ENCODE results near the gene ADAM8. TPM values are rescaled to one million over a fixed set of nuclear protein-coding genes. Genes with fewer than 3 reads are reported as not detected.

Gene ADAM8
- total and polyA plus RNA-seq, 4 donors, result 4.4 to 79.2 (median 27.4) TPM

GRCh38 chr10:133315847-133316246 is 39.2 kb upstream of the ADAM8 start:
- Histone ChIP-seq H3K36me3 (ENCODE audit: control insufficient read depth in 4 of 4, insufficient read depth in 4 of 4, low read length in 4 of 4) (peaks cover 0 to 14% (median 1%) of the 10 kb centered on the region in 4 donors), H3K9ac (ENCODE audit: insufficient read depth in 1 of 2, low read length in 2 of 2) (no peak overlapping the region), H3K27me3 (ENCODE audit: control insufficient read depth in 3 of 3, insufficient read depth in 3 of 3, low read length in 2 of 3) (peaks cover 0 to 12% (median 10%) of the 10 kb centered on the region in 3 donors), H3K4me3 (no peak overlapping the region), H3K4me1 (ENCODE audit: control insufficient read depth in 5 of 5, insufficient read depth in 5 of 5, low read length in 5 of 5) (peaks cover 0 to 2% (median 0%) of the 10 kb centered on the region in 5 donors), H3K9me3 (ENCODE audit: control insufficient read depth in 4 of 4, insufficient read depth in 3 of 4, low read length in 3 of 4) (peaks cover 0 to 4% (median 0%) of the 10 kb centered on the region in 4 donors), H3K27ac (ENCODE audit: low read depth in 1 of 2, low read length in 1 of 2) (no peak overlapping the region)
- DNase-seq (no peak), ATAC-seq (ENCODE audit: insufficient read depth, low FRiP score) (no peak)
- WGBS, 2 donors, result 76 to 84% methylated on average over 5 of the region's 5 CpGs
- TF ChIP-seq CTCF (IDR thresholded peaks at IDR 0.05; ENCODE audit: control extremely low read depth, extremely low read depth), result no peak

- Histone ChIP-seq H3K27ac (ENCODE audit: low read depth in 1 of 2, low read length in 1 of 2) (no peak overlapping the region), H3K4me3 (no peak overlapping the region), H3K27me3 (ENCODE audit: control insufficient read depth in 3 of 3, insufficient read depth in 3 of 3, low read length in 2 of 3) (peaks cover 0 to 8% (median 8%) of the 10 kb centered on the region in 3 donors), H3K4me1 (ENCODE audit: control insufficient read depth in 5 of 5, insufficient read depth in 5 of 5, low read length in 5 of 5) (peaks cover 0 to 2% (median 0%) of the 10 kb centered on the region in 5 donors), H3K36me3 (ENCODE audit: control insufficient read depth in 4 of 4, insufficient read depth in 4 of 4, low read length in 4 of 4) (peaks cover 0 to 19% (median 7%) of the 10 kb centered on the region in 4 donors), H3K9ac (ENCODE audit: insufficient read depth in 1 of 2, low read length in 2 of 2) (no peak overlapping the region), H3K9me3 (ENCODE audit: control insufficient read depth in 4 of 4, insufficient read depth in 3 of 4, low read length in 3 of 4) (peaks cover 0 to 2% (median 0%) of the 10 kb centered on the region in 4 donors)
- TF ChIP-seq CTCF (IDR thresholded peaks at IDR 0.05; ENCODE audit: control extremely low read depth, extremely low read depth), result no peak
- no peak for ATAC-seq (ENCODE audit: insufficient read depth, low FRiP score)
- DNase-seq, result no peak
- 92 to 93% methylated on average over 12 of the region's 12 CpGs for WGBS, 2 donors
These were observed 38.2 kb upstream of the ADAM8 start for GRCh38 chr10:133314911-133315310.

GRCh38 chr10:133313192-133313591 is 36.5 kb upstream of the ADAM8 start:
- peaks cover 0 to 2% (median 0%) of the 10 kb centered on the region in 4 donors for H3K9me3 ChIP-seq (ENCODE audit: control insufficient read depth in 4 of 4, insufficient read depth in 3 of 4, low read length in 3 of 4)
- no peaks in the 10 kb centered on the region for H3K27me3 ChIP-seq (ENCODE audit: control insufficient read depth in 3 of 3, insufficient read depth in 3 of 3, low read length in 2 of 3)
- ATAC-seq (ENCODE audit: insufficient read depth, low FRiP score) (no peak), DNase-seq (no peak)
- no peak overlapping the region for H3K9ac ChIP-seq (ENCODE audit: insufficient read depth in 1 of 2, low read length in 2 of 2)
- 82 to 91% methylated on average over 4 of the region's 4 CpGs for whole genome bisulfite sequencing, 2 donors
- peaks cover 0 to 5% (median 0%) of the 10 kb centered on the region in 5 donors for H3K4me1 ChIP-seq (ENCODE audit: control insufficient read depth in 5 of 5, insufficient read depth in 5 of 5, low read length in 5 of 5)
- H3K36me3 ChIP-seq (ENCODE audit: control insufficient read depth in 4 of 4, insufficient read depth in 4 of 4, low read length in 4 of 4), result peaks cover 0 to 19% (median 9%) of the 10 kb centered on the region in 4 donors
- TF ChIP-seq CTCF (IDR thresholded peaks at IDR 0.05; ENCODE audit: control extremely low read depth, extremely low read depth), result no peak
- H3K27ac ChIP-seq (ENCODE audit: low read depth in 1 of 2, low read length in 1 of 2), result no peak overlapping the region
- no peak overlapping the region for H3K4me3 ChIP-seq

GRCh38 chr10:133312769-133313145 is 36.1 kb upstream of the ADAM8 start:
- no peak overlapping the region for H3K27ac ChIP-seq (ENCODE audit: low read depth in 1 of 2, low read length in 1 of 2)
- ATAC-seq (ENCODE audit: insufficient read depth, low FRiP score), result no peak
- TF ChIP-seq CTCF (IDR thresholded peaks at IDR 0.05; ENCODE audit: control extremely low read depth, extremely low read depth), result no peak
- peaks cover 0 to 5% (median under 1%) of the 10 kb centered on the region in 5 donors for H3K4me1 ChIP-seq (ENCODE audit: control insufficient read depth in 5 of 5, insufficient read depth in 5 of 5, low read length in 5 of 5)
- no peak overlapping the region for H3K4me3 ChIP-seq
- peaks cover 0 to 19% (median 9%) of the 10 kb centered on the region in 4 donors for H3K36me3 ChIP-seq (ENCODE audit: control insufficient read depth in 4 of 4, insufficient read depth in 4 of 4, low read length in 4 of 4)
- no peak for DNase-seq
- H3K27me3 ChIP-seq (ENCODE audit: control insufficient read depth in 3 of 3, insufficient read depth in 3 of 3, low read length in 2 of 3), result no peaks in the 10 kb centered on the region
- WGBS, 2 donors, result 92 to 97% methylated on average over 9 of the region's 9 CpGs
- H3K9me3 ChIP-seq (ENCODE audit: control insufficient read depth in 4 of 4, insufficient read depth in 3 of 4, low read length in 3 of 4), result peaks cover 0 to 2% (median 0%) of the 10 kb centered on the region in 4 donors
- no peak overlapping the region for H3K9ac ChIP-seq (ENCODE audit: insufficient read depth in 1 of 2, low read length in 2 of 2)
